HG03520 (cell line): Measurements from ENCODE around the gene CACNA1A.

Experiments
- ATAC-seq: cut with Tn5 transposase; IDR thresholded peaks from one replicate; pipeline ENCODE4 v1.9.1; 2021; ENCODE audit warnings: mild to moderate bottlenecking, moderate library complexity; ENCODE audit not compliant: unreplicated experiment

The CACNA1A gene

DNA sequence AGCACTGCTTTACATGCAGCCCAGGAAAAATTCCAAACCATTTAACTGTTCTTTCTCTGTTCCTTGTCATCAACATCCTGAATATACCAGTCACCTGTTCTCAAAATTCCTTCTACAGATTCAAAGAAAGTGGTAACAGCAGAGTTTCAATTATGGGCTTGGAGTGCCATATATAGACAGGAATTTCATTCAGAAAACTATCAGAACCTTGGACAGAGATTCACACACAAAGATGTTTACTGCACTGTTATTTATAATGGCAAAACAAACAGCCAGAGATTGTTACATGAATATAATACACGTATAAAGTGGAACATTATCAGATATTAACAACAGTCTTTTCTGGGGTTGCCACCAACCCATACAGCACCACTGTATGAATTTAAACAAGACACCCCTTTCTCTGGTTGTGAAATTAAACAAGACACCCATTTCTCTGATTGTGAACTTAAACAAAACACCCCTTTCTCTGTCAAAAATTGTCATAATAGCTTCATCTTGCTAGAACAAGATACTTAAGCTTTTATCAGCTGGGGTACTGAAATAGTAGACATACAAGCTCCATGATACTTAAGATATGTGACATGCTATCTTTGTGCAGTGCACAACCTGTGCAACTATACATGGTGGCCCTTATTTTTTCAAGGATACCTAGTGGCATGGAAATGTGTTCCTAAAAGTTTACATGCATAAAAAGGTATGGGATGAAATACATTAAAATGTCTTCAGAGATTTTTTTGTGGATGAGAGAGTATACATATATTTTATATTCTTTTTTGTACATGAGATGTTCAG, 12.6 kb downstream of the CACNA1A start:
- no peak for ATAC-seq

DNA sequence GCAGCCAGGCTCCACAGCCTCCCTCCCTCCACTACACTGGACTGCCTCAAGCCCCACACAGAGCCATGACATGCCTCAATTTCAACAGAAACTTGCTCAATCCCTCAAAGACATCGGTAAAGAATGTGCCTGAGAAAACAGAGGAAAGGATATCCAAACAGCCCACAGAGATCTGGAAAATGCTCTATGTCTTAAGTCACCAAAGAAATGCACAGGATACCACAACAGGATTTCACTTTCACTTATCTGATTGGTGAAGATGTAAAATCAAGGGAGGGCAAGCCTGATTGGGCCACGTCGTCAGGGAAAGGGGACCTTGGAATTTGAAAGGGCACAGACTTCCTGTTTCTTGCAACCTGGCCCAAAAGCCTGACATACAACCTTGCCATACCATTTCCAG, 14.2 kb downstream of the CACNA1A start:
- ATAC-seq: no peak

DNA sequence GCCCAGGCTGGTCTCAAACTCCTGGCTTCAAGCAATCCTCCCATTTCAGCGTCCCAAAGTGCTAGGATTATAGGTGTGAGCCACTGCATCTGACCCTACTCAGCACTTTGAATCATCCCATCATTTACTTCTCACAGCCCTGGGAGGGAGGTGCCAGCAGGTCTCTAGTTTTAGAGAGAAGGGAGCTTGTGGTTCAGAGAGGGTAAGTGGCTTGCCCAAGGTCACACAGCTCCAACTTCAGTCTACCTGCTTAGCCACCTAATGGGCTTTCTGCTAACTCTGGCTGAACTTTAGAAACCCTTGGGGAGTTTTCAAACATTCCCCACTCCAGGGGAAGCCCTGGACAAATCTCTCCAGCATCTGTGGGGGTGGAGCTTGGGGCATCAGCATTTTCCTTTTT, 18.3 kb downstream of the CACNA1A start:
- ATAC-seq: no peak

GRCh38 chr19:13484166-13484565, 22.1 kb downstream of the CACNA1A start:
- no peak for ATAC-seq

DNA sequence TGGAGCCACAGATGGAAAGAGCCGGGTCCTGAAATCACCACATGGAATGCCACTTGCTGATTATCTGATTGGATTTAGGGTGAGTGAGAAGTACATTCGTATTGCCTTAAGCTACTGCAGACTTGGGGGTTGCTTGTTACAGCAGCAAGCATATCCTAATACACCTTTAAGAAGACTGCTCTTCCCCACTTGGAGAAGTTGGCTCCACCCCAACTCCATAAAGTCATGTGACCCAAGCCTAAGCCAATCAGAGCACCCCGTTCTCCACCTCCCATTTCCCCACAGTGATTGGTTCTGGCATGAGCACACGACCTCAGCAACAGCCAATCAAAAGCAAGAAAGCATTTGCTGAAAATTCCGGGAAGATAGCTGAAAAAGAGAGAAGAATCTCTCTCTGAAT, 23.1 kb downstream of the CACNA1A start:
- ATAC-seq: no peak

DNA sequence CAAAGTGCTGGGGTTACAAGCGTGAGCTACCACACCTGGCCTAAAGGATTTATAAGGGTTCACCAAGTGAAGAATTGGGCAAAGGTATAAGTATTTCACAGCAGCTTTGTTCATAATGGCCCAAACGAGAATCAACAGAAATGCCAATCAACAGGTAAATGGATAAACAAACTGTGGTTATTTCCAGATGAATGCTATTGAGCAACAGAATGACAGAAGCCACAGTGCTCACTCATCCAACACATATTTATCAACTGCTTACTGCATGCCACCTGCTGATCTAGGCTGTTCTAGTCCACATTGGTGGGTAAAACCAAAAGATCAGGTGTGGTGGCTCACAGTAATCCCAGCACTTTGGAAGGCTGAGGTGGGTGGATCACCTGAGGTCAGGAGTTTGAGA, 27.7 kb downstream of the CACNA1A start:
- ATAC-seq: no peak

GRCh38 chr19:13476071-13476470, 30.2 kb downstream of the CACNA1A start:
- no peak for ATAC-seq

GRCh38 chr19:13475044-13475443, 31.2 kb downstream of the CACNA1A start:
- ATAC-seq: no peak

GRCh38 chr19:13466697-13467096, 39.6 kb downstream of the CACNA1A start:
- no peak for ATAC-seq

DNA sequence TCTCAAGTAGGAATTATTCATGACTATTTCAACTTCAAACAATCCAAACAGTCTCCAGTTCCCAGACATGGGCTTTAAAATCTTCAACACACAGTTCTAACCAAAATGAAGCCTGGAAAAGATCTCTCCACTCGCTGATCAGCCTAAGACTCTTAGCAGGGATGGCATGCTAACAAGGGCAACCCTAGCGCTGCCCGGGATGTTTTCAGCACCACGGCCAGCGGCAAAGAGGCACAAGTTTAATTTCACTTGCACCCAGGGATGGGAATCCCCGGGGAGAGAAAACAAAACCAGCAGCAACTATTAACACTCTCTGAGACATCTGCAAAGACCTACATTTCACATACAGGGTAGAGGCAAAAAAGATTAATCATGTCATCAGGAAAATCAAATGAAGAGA, 43.0 kb downstream of the CACNA1A start:
- ATAC-seq: no peak

DNA sequence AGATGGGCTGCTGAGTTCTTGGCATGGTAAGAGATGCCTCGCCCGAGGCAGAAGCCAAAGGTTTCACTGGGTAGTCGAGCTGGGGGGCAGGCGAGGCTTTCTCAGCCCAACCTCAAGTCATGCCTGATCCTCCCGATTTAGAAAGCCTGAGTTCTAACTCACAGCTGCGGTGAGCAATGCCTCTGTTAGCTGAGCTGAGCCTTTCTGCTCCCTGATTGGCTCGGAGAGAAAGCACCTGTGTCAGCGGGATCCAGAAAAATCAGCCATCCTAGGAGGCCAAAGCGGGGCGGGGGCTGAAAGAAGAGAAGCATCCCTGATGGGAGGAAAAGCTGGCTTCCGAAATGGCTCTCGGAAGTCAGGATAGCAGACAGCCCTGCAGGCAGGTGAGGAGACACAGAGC, 44.7 kb downstream of the CACNA1A start:
- no peak for ATAC-seq

GRCh38 chr19:13460045-13460444, 46.2 kb downstream of the CACNA1A start:
- ATAC-seq: no peak

DNA sequence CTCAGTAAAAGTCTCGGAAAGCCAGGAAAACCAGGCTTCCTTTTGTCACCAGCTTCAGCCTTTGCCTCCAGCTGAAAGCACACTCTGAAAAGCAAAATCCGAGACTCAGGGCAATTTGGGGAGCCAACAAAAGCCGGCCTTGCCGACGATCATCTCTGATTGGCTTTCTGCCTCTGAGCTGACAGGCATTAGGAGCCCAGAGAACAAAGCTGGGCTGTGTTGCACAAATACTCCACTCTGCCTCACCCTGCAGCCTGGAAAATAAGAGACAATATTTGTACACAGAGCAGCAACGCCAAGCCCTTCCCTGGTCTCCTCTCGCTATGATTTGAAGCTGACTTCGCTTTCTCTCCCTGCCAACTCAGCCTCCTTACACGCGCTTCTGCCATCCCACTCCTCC, 46.9 kb downstream of the CACNA1A start:
- no peak for ATAC-seq

DNA sequence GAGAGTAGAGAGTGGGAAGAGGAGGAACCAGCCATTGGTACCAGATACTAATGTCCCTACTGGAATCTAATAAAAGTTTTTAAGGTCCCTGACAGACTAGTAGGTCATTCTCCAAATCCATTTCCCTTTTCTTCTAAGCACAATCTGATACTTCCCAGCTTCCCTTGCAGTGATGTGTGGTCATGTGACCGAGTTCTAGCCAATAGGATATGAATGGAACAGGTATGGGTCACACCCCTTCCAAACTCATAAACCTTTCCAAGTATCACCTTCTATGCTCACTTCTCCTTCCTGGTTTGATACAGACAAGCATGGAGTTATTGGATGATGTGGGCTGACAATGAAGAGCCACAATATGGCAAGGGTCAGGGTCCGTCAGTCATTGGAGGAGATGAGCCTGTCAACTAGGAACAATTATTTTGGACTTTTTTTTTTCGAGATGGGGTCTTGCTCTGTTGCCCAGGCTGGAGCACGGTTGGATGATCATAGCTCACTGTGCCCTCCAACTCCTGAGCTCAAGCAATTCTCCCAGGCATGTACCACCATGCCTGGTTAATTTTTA, 54.8 kb downstream of the CACNA1A start:
- ATAC-seq: no peak

DNA sequence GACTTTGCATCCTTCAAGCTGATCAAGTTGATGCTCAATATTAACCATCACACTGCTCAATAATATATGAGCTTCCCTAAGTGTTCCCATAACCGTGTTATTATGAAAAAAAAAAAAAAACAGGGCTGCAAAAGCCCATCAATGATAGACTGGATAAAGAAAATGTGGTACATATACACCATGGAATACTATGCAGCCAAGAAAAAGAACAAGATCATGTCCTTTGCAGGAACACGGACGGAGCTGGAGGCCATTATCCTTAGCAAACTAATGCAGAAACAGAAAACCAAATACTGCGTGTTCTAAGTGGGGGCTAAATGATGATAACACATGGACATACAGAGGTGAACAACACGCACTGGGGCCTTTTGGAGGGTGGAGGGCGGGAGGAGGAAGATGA, 58.3 kb downstream of the CACNA1A start:
- no peak for ATAC-seq

DNA sequence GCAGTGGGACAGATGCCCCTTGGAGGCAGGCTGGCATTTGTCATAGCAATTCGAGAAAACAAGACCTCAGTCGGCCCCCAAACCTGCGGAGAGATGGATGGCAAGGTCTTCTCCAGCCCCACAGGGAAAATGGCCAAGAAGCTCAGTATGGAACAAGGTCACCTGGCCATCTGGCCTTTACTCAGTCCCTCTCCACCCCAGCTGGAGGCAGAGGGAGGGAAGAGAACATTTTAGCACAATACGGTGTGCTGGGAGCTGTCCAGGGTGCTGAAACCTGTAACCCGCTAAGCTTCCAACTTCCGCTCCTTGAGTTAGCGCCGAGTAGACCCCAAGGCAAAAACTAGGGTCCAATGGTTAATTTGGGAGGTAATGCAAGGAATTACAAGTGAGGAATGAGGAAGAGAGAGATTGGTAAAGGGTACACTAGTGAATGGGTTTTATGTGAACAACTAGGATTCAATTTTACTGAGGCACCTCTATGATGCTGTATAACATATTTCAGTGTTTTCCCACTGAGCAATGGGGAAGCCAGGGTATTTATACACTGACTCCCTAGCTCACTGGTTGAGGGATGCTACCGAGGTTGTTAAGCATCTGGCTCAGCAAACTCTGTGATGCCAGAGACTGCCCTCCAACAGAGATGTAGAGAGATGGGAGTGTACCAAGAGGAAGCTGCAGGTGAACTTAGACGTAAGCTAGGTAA, 64.3 kb downstream of the CACNA1A start:
- no peak for ATAC-seq

- no peak for ATAC-seq
These were observed 68.2 kb downstream of the CACNA1A start for GRCh38 chr19:13437919-13438618.

DNA sequence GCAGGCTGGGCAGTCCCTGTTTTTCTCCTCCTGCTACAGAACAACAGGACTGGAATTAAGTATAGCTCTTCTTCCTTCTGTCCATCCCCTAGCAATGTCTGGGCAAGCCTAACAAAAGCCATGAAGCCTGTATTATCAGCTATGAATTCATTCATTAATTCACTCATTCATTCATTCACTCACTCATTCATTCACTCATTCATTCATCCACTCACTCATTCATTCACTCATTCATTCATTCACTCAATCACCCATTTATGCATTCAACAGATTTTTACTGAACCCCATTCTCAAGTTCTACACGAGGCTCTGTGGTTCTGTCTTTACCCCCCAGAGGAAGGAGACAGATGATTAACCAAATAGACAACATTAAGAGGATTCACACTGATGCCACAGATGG, 69.9 kb downstream of the CACNA1A start:
- no peak for ATAC-seq

DNA sequence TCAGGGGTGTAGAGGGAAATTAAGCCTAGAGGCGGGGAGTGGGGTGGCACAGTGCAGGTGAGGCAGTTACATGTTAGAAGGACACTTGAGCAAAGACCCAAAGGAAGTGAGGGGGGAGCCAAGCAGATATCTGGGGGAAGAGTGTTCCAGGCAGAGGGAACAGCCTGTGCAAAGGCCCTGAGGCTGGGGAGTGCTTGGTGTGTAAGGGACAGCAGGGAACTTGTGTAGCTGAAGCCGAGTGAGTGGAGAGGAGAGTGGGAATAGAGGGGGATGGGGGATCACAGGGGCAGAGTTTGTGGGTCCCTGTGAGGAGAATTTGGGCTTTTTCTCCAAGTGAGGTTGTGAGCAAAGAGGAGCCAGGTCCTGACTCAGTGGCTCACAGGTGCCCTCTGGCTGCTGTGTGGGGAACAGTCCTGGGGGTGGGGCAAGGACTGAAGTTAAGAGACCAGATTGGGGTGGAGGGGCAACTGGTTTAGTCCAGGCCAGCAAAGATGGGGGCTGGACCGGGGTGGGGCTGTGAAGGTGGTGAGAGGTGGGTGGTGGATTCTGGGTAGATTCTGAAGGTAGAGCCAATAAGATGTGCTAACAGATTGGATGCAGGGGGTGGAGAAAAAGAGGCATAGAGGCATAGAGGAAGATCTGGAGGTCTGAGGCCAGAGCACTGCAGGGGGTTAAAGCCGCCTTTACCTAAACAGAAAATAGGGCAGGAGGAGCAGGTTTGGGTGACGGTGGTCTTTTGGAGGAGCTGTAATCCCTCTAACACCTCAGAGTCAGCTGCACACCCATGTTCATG, 75.3 kb downstream of the CACNA1A start:
- no peak for ATAC-seq

- no peak for ATAC-seq
These were observed 76.7 kb downstream of the CACNA1A start for GRCh38 chr19:13429563-13429962.

DNA sequence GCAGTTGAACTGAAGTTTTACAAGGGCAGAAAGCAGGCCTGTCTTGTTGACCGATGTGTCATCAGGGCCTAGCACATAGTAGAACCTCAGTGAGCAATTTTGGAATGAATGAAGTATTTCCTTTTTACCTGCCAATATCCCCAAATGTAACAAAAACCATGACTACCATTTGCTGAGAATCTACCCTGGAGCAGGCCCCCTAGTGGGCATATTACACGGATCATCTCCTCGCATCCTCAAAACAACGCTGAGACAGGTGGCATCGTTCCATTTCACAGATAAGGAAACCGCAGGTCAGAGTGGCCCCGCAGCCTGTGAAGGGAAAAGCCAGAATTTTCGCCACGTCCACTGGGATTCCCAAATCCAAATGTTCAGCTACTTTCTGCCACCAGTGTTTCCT, 77.9 kb downstream of the CACNA1A start:
- ATAC-seq: no peak
